ENCODE measurements around the gene MAGI2. TPM values are rescaled to one million over a fixed set of nuclear protein-coding genes. Genes with fewer than 3 reads are reported as not detected.

Gene MAGI2
- total RNA-seq, 1 experiment from 2014 or later, result 0.25 TPM

- no peaks in the 10 kb centered on the region for H3K27me3 Mint-ChIP-seq (ENCODE audit: insufficient read depth, unreplicated experiment)
- BruUV-seq (replicated peaks), result no TSS peak
Observed at GRCh38 chr7:79293655-79294142, 159.8 kb downstream of the MAGI2 start.

GRCh38 chr7:79292834-79293233 is 160.6 kb downstream of the MAGI2 start:
- peaks cover 8% of the 10 kb centered on the region for H3K4me1 ChIP-seq
- Mint-ChIP-seq H3K9me3 (ENCODE audit: unreplicated experiment) (peaks cover 7% of the 10 kb centered on the region), H3K4me1 (ENCODE audit: low read depth, unreplicated experiment) (peaks cover 7% of the 10 kb centered on the region), H3K4me3 (ENCODE audit: unreplicated experiment) (no peak overlapping the region), H3K36me3 (ENCODE audit: insufficient read depth, unreplicated experiment) (no peaks in the 10 kb centered on the region), H3K27ac (ENCODE audit: unreplicated experiment) (peak overlapping the region; percentile 0), H3K27me3 (ENCODE audit: insufficient read depth, unreplicated experiment) (no peaks in the 10 kb centered on the region)
- POLR2A ChIA-PET, result no interaction called here
- BruUV-seq (replicated peaks), result no TSS peak
- 0 out of 2 replicates have a peak, but pooled peaks cover 2% of the 10 kb centered on the region for H3K9me3 ChIP-seq
- H3K36me3 ChIP-seq (ENCODE audit: control insufficient read depth, insufficient read depth, low read length), result no peaks in the 10 kb centered on the region
- CTCF ChIA-PET, result no interaction called here
- TF ChIP-seq CTCF (IDR thresholded peaks at IDR 0.05; ENCODE audit: insufficient read depth in 1 of 2, low read depth in 1 of 2, low read length in 1 of 2, severe bottlenecking in 1 of 2, unreplicated experiment in 1 of 2), result no peak
- no peaks in the 10 kb centered on the region for H3K27me3 ChIP-seq (replicated peaks; ENCODE audit: control insufficient read depth, insufficient read depth, low read length)
- no peak overlapping the region for H3K4me3 ChIP-seq (ENCODE audit: low read depth, low read length)
- intact Hi-C loops (cut with micrococcal nuclease; ENCODE audit: unreplicated experiment), result loop anchor here (1.0 kb wide), 1 partner anchor 10 kb away; no protein-coding TSS in a partner anchor
- no peak for DNase-seq

More at GRCh38 chr7:79293655-79294142, 159.8 kb downstream of the MAGI2 start:
- Mint-ChIP-seq H3K27ac (ENCODE audit: unreplicated experiment) (no peak overlapping the region), H3K9me3 (ENCODE audit: unreplicated experiment) (peaks cover 8% of the 10 kb centered on the region), H3K36me3 (ENCODE audit: insufficient read depth, unreplicated experiment) (no peaks in the 10 kb centered on the region), H3K4me3 (ENCODE audit: unreplicated experiment) (no peak overlapping the region), H3K4me1 (ENCODE audit: low read depth, unreplicated experiment) (peaks cover 7% of the 10 kb centered on the region)
- DNase-seq, result peak; percentile 57 to 61
- H3K9me3 ChIP-seq, result 0 out of 2 replicates have a peak, but pooled peaks cover 2% of the 10 kb centered on the region
- no peaks in the 10 kb centered on the region for H3K27me3 ChIP-seq (replicated peaks; ENCODE audit: control insufficient read depth, insufficient read depth, low read length)
- no peak for TF ChIP-seq CTCF (IDR thresholded peaks at IDR 0.05; ENCODE audit: insufficient read depth in 1 of 2, low read depth in 1 of 2, low read length in 1 of 2, severe bottlenecking in 1 of 2, unreplicated experiment in 1 of 2)
- intact Hi-C loops (cut with micrococcal nuclease; ENCODE audit: unreplicated experiment), result loop anchor here (1.0 kb wide), 1 partner anchor 10 kb away; no protein-coding TSS in a partner anchor
- POLR2A ChIA-PET, result no interaction called here
- no peaks in the 10 kb centered on the region for H3K36me3 ChIP-seq (ENCODE audit: control insufficient read depth, insufficient read depth, low read length)
- CTCF ChIA-PET, result no interaction called here
- peaks cover 11% of the 10 kb centered on the region for H3K4me1 ChIP-seq
- H3K4me3 ChIP-seq (ENCODE audit: low read depth, low read length), result no peak overlapping the region

- H3K4me1 ChIP-seq, result peaks cover 7% of the 10 kb centered on the region
- no peaks in the 10 kb centered on the region for H3K27me3 ChIP-seq (replicated peaks; ENCODE audit: control insufficient read depth, insufficient read depth, low read length)
- no peaks in the 10 kb centered on the region for H3K27me3 Mint-ChIP-seq (ENCODE audit: insufficient read depth, unreplicated experiment)
- POLR2A ChIA-PET, result no interaction called here
- no peaks in the 10 kb centered on the region for H3K36me3 ChIP-seq (ENCODE audit: control insufficient read depth, insufficient read depth, low read length)
- H3K4me1 Mint-ChIP-seq (ENCODE audit: low read depth, unreplicated experiment), result peaks cover 7% of the 10 kb centered on the region
- no peak for TF ChIP-seq CTCF (IDR thresholded peaks at IDR 0.05; ENCODE audit: insufficient read depth in 1 of 2, low read depth in 1 of 2, low read length in 1 of 2, severe bottlenecking in 1 of 2, unreplicated experiment in 1 of 2)
- intact Hi-C loops (cut with micrococcal nuclease; ENCODE audit: unreplicated experiment), result no loop called here
- H3K36me3 Mint-ChIP-seq (ENCODE audit: insufficient read depth, unreplicated experiment), result no peaks in the 10 kb centered on the region
- H3K4me3 ChIP-seq (ENCODE audit: low read depth, low read length), result no peak overlapping the region
- no peak for DNase-seq
- CTCF ChIA-PET, result no interaction called here
- no TSS peak for BruUV-seq (replicated peaks)
- H3K9me3 ChIP-seq, result 0 out of 2 replicates have a peak, but pooled peaks cover 2% of the 10 kb centered on the region
- H3K9me3 Mint-ChIP-seq (ENCODE audit: unreplicated experiment), result peaks cover 7% of the 10 kb centered on the region
- H3K27ac Mint-ChIP-seq (ENCODE audit: unreplicated experiment), result no peak overlapping the region
- no peak overlapping the region for H3K4me3 Mint-ChIP-seq (ENCODE audit: unreplicated experiment)
Observed at GRCh38 chr7:79291498-79291865, 162.0 kb downstream of the MAGI2 start.
